WTC11 (cell line): ENCODE results near the gene ABCB7. TPM values are rescaled to one million over a fixed set of nuclear protein-coding genes. Genes with fewer than 3 reads are reported as not detected.

ENCODE experiments used
- ATAC-seq: fragments of 200-7000 bp; cut with Tn5 transposase; 2 replicates; pipeline ENCODE4 v1.10.0; 2021; ENCODE audit warnings: mild to moderate bottlenecking, moderate library complexity
- CTCF ChIA-PET: fragments of 300-600 bp; sonication (Branson Sonifier 250); formaldehyde crosslinking; loops from one replicate; lab custom pipeline; 2021; ENCODE audit warnings: antibody characterized with exemption; lab: Charles Lee
- POLR2A ChIA-PET: fragments of 350-600 bp; sonication (Branson Sonifier 250); formaldehyde crosslinking; loops from one replicate; lab custom pipeline; 2021; ENCODE audit warnings: antibody characterized with exemption; lab: Charles Lee
- DNase-seq: peaks from one replicate; pipeline ENCODE4 v3.0.0; 2021; ENCODE audit warnings: low spot score
- H3K27ac Mint-ChIP-seq: 2 replicates; pipeline ENCODE4 v1.8.0; 2021; ENCODE audit warnings: mixed read lengths
- H3K27me3 Mint-ChIP-seq: 2 replicates; pipeline ENCODE4 v1.8.0; 2021; ENCODE audit warnings: low read depth, mild to moderate bottlenecking, moderate library complexity, mixed read lengths
- H3K36me3 Mint-ChIP-seq: 2 replicates; pipeline ENCODE4 v1.8.0; 2021; ENCODE audit warnings: mixed read lengths
- H3K4me1 Mint-ChIP-seq: 2 replicates; pipeline ENCODE4 v1.8.0; 2022; ENCODE audit warnings: mixed read lengths
- H3K4me3 Mint-ChIP-seq: 2 replicates; pipeline ENCODE4 v1.8.0; 2021; ENCODE audit warnings: mild to moderate bottlenecking, moderate library complexity, mixed read lengths
- H3K9me3 Mint-ChIP-seq: 2 replicates; pipeline ENCODE4 v1.8.0; 2021; ENCODE audit warnings: mixed read lengths
- CREB1 ChIP-seq: sonication (generic); formaldehyde crosslinking; IDR thresholded peaks from 2 replicates; pipeline ENCODE4 v1.8.0; 2023; ENCODE audit warnings: mild to moderate bottlenecking, missing genetic modification reagents
- CREM ChIP-seq: sonication (generic); formaldehyde crosslinking; IDR thresholded peaks from 2 replicates; pipeline ENCODE4 v1.8.1; 2022; ENCODE audit warnings: mild to moderate bottlenecking, missing genetic modification reagents, moderate library complexity
- E2F1 ChIP-seq: sonication (generic); formaldehyde crosslinking; IDR thresholded peaks from 2 replicates; pipeline ENCODE4 v1.8.0; 2022; ENCODE audit warnings: mild to moderate bottlenecking, missing genetic modification reagents
- EMX1 ChIP-seq: fragments of 250-450 bp; sonication (Bioruptor Pico); IDR thresholded peaks from 2 replicates; pipeline ENCODE4 v1.8.0; 2021; ENCODE audit warnings: mild to moderate bottlenecking
- ESRRA ChIP-seq: sonication (generic); formaldehyde crosslinking; IDR thresholded peaks from 2 replicates; pipeline ENCODE4 v1.8.1; 2022; ENCODE audit warnings: mild to moderate bottlenecking, missing genetic modification reagents, borderline replicate concordance
- ETV6 ChIP-seq: sonication (generic); formaldehyde crosslinking; IDR thresholded peaks from 2 replicates; pipeline ENCODE4 v1.8.1; 2022; ENCODE audit warnings: mild to moderate bottlenecking, missing genetic modification reagents
- GTF2I ChIP-seq: fragments of 250-450 bp; sonication (Bioruptor Pico); conservative IDR thresholded peaks from 2 replicates; pipeline ENCODE4 v1.4.0; 2021; ENCODE audit warnings: mild to moderate bottlenecking
- HMGXB4 ChIP-seq: sonication (generic); formaldehyde crosslinking; IDR thresholded peaks from 2 replicates; pipeline ENCODE4 v1.8.1; 2023; ENCODE audit warnings: mild to moderate bottlenecking, moderate library complexity, missing genetic modification reagents
- IRF1 ChIP-seq: sonication (generic); formaldehyde crosslinking; IDR thresholded peaks from 2 replicates; pipeline ENCODE4 v1.8.0; 2023; ENCODE audit warnings: missing genetic modification reagents
- JUN ChIP-seq: sonication (generic); formaldehyde crosslinking; IDR thresholded peaks from 2 replicates; pipeline ENCODE4 v1.8.0; 2023; ENCODE audit warnings: mild to moderate bottlenecking, missing genetic modification reagents
- KAT7 ChIP-seq: sonication (generic); formaldehyde crosslinking; IDR thresholded peaks from 2 replicates; pipeline ENCODE4 v1.8.1; 2023; ENCODE audit warnings: missing genetic modification reagents, mild to moderate bottlenecking, borderline replicate concordance
- NR1H2 ChIP-seq: sonication (generic); formaldehyde crosslinking; IDR thresholded peaks from 2 replicates; pipeline ENCODE4 v1.9.0; 2021; ENCODE audit warnings: mild to moderate bottlenecking, moderate library complexity, missing genetic modification reagents
- NR3C1 ChIP-seq: sonication (generic); formaldehyde crosslinking; conservative IDR thresholded peaks from 2 replicates; pipeline ENCODE4 v1.8.1; 2023; ENCODE audit warnings: low read depth, mild to moderate bottlenecking, missing genetic modification reagents
- PRRX2 ChIP-seq: fragments of 250-450 bp; sonication (Bioruptor Pico); IDR thresholded peaks from 2 replicates; pipeline ENCODE4 v1.8.0; 2021; ENCODE audit warnings: mild to moderate bottlenecking
- SMAD4 ChIP-seq: sonication (generic); formaldehyde crosslinking; IDR thresholded peaks from 2 replicates; pipeline ENCODE4 v1.8.0; 2022; ENCODE audit warnings: mild to moderate bottlenecking, missing genetic modification reagents
- ZNF121 ChIP-seq: sonication (generic); formaldehyde crosslinking; IDR thresholded peaks from 2 replicates; pipeline ENCODE4 v1.8.0; 2023; ENCODE audit warnings: missing genetic modification reagents
- ZNF423 ChIP-seq: fragments of 250-450 bp; sonication (Bioruptor Pico); IDR thresholded peaks from 2 replicates; pipeline ENCODE4 v2.1.2; 2022; ENCODE audit warnings: mild to moderate bottlenecking, moderate library complexity
- ZNF425 ChIP-seq: fragments of 250-450 bp; sonication (Bioruptor Pico); conservative IDR thresholded peaks from 2 replicates; pipeline ENCODE4 v1.9.0; 2021; ENCODE audit warnings: mild to moderate bottlenecking
- total RNA-seq: library from RNA; stranded (reverse); gene quantifications from 3 replicates; pipeline ENCODE4 v1.2.3, GENCODE V29; 2021
- TF ChIP-seq, protein P1 (sequence below): sonication (generic); formaldehyde crosslinking; IDR thresholded peaks from 2 replicates; pipeline ENCODE4 v1.8.1; 2022; ENCODE audit warnings: low read depth, missing genetic modification reagents, borderline replicate concordance
- TF ChIP-seq, protein P2 (sequence below): fragments of 250-450 bp; sonication (Bioruptor Pico); IDR thresholded peaks from 2 replicates; pipeline ENCODE4 v1.8.0; 2021; ENCODE audit warnings: mild to moderate bottlenecking

The ABCB7 gene
- total RNA-seq, 1 experiment from 2014 or later: 41.6 TPM

DNA sequence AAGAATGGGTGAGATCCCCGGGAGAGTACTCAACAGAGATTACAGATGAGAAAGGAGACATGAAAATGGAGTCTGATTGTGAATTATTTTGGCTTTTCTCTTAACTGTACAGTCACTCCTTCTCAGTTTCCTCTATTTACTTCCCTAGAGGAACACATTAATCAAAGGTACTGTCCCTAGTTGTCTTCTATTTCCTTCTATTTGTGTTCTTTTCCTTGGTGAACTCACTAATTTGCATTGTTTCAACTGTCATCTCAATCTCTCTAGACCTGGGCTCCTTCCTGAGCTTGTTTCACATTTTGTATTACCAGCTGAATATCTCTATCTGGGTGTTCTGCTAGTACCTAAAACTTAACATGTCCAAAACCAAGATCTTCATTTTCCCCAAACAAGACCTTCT, 59.8 kb downstream of the ABCB7 start (continued):
- TF ChIP-seq, protein P1, sequence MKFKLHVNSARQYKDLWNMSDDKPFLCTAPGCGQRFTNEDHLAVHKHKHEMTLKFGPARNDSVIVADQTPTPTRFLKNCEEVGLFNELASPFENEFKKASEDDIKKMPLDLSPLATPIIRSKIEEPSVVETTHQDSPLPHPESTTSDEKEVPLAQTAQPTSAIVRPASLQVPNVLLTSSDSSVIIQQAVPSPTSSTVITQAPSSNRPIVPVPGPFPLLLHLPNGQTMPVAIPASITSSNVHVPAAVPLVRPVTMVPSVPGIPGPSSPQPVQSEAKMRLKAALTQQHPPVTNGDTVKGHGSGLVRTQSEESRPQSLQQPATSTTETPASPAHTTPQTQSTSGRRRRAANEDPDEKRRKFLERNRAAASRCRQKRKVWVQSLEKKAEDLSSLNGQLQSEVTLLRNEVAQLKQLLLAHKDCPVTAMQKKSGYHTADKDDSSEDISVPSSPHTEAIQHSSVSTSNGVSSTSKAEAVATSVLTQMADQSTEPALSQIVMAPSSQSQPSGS (CRISPR knock-in tag): no peak
- no peak for TF ChIP-seq GTF2I
- no peak for TF ChIP-seq CREM (CRISPR knock-in tag)
- no peak for TF ChIP-seq ZNF423 (CRISPR knock-in tag)
- no peak for TF ChIP-seq JUN (CRISPR knock-in tag)
- no peak for TF ChIP-seq ETV6
- TF ChIP-seq NR1H2: no peak
- TF ChIP-seq, all 79 proteins: peak for 0

- H3K27ac Mint-ChIP-seq: no peak overlapping the region
- H3K9me3 Mint-ChIP-seq: peaks cover 24% of the 10 kb centered on the region
- CTCF ChIA-PET: no interaction called here
- H3K4me1 Mint-ChIP-seq: no peaks in the 10 kb centered on the region
- POLR2A ChIA-PET: no interaction called here
- DNase-seq: no peak
- H3K36me3 Mint-ChIP-seq: peaks cover 24% of the 10 kb centered on the region
- H3K4me3 Mint-ChIP-seq: no peak overlapping the region
- no peaks in the 10 kb centered on the region for H3K27me3 Mint-ChIP-seq
- TF ChIP-seq, protein P2, sequence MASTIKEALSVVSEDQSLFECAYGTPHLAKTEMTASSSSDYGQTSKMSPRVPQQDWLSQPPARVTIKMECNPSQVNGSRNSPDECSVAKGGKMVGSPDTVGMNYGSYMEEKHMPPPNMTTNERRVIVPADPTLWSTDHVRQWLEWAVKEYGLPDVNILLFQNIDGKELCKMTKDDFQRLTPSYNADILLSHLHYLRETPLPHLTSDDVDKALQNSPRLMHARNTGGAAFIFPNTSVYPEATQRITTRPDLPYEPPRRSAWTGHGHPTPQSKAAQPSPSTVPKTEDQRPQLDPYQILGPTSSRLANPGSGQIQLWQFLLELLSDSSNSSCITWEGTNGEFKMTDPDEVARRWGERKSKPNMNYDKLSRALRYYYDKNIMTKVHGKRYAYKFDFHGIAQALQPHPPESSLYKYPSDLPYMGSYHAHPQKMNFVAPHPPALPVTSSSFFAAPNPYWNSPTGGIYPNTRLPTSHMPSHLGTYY (CRISPR knock-in tag): no peak
- TF ChIP-seq CREM (CRISPR knock-in tag): no peak
- TF ChIP-seq KAT7 (CRISPR knock-in tag): no peak
- TF ChIP-seq ESRRA (CRISPR knock-in tag): no peak
- TF ChIP-seq HMGXB4 (CRISPR knock-in tag): no peak
- no peak for TF ChIP-seq EMX1 (CRISPR knock-in tag)
- TF ChIP-seq NR3C1 (CRISPR knock-in tag): no peak
- no peak for TF ChIP-seq ETV6
- no peak for TF ChIP-seq SMAD4 (CRISPR knock-in tag)
- TF ChIP-seq, all 79 proteins: peak for 0
- ATAC-seq: no peak
These were observed 69.3 kb downstream of the ABCB7 start for GRCh38 chrX:75086731-75087195.

- POLR2A ChIA-PET: no interaction called here
- Mint-ChIP-seq H3K4me3 (no peak overlapping the region), H3K36me3 (peaks cover 24% of the 10 kb centered on the region), H3K4me1 (no peaks in the 10 kb centered on the region), H3K27ac (no peak overlapping the region)
- DNase-seq: no peak
- CTCF ChIA-PET: no interaction called here
- ATAC-seq: no peak
- TF ChIP-seq JUN (CRISPR knock-in tag) (no peak), CREB1 (CRISPR knock-in tag) (no peak), PRRX2 (CRISPR knock-in tag) (no peak)
- TF ChIP-seq, all 79 proteins: peak for 0
- H3K27me3 Mint-ChIP-seq: no peaks in the 10 kb centered on the region
- H3K9me3 Mint-ChIP-seq: peaks cover 24% of the 10 kb centered on the region
These were observed 71.3 kb downstream of the ABCB7 start for GRCh38 chrX:75084757-75085156.

- ChIA-PET CTCF (no interaction called here), POLR2A (no interaction called here)
- TF ChIP-seq ZNF425 (CRISPR knock-in tag) (no peak), ETV6 (no peak), ZNF121 (CRISPR knock-in tag) (no peak), IRF1 (CRISPR knock-in tag) (no peak), E2F1 (no peak)
- Mint-ChIP-seq H3K27me3 (no peaks in the 10 kb centered on the region), H3K27ac (no peak overlapping the region), H3K36me3 (peaks cover 6% of the 10 kb centered on the region), H3K4me3 (no peak overlapping the region), H3K4me1 (peaks cover 4% of the 10 kb centered on the region; the same call in 1 of the 2 replicates), H3K9me3 (no peaks in the 10 kb centered on the region)
- no peak for DNase-seq
- ATAC-seq: no peak
These were observed 79.7 kb downstream of the ABCB7 start for GRCh38 chrX:75076429-75076828.
